HK-2 (cell line): Measurements from ENCODE around the gene XYLT1.

ENCODE experiments used
- DNase-seq: peaks from one replicate; pipeline ENCODE4 v3.0.0-alpha.2; 2018; ENCODE audit not compliant: unreplicated experiment

The XYLT1 gene

DNA sequence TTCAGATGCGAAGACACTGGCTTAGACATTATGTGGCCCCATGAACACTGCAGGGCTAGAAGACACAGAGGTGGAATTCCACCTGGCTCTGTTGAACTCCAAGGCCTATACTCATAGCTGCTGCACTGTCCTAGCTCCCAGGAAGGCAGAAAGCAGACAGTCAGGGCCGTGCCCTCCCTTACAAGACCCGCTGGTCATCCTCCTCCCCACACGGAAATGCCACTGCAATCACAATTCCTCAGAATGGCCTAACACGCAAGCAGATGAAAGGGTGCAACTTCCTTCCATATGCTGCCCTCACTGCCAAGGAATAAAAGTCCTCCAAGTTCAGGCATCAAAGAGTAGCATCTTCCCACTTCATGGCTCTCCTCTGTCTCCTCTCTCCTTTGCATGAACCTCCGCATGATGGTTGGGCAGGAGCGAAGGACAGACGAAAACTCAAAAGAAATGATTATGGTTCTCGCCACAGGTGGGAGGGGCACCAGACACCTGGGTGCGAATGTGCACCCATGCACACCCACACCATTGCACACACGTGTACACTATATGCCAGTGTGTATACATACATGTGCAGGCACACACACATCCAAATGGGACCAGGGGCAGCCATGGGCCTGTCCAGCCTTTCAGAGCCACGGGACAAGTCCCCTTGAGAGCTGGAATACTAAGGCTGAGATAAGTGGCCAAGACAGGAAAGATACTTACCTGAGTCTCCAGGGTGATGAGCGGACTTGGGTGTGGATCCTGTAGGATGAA is 113.3 kb downstream of the XYLT1 start:
- DNase-seq: no peak

DNA sequence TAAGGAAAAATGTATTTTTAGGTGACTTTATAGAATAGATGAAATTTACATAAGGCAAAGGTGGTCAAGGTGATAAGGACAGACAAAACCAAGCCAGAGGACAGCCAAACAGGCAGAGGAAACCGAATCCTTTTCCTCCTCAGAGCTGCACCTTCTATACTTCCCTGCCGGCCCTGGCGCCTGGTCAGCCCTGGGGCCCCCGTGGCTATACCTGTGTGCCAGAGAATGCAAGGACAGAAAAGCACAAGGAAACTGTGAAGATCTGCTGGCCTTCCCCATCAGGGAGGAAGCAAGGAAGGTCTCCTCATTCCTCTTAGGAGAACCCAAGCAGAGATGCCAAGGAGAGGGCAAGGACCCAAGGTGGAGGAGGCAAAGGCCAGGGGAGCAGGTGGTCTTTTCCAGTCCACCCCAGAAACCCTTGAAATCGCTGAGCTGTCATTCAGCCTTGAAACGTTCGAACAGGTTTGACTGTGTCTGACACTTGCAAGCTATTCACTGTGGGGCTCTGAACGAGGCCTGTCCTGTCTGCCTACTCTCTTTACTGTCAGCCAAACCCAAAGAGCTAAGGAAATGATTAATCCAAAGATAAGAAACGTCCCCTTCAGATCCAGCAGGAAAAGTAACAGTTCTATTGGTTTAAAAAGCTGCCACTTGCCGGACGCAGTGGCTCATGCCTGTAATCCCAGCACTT is 114.4 kb downstream of the XYLT1 start:
- DNase-seq: no peak

DNA sequence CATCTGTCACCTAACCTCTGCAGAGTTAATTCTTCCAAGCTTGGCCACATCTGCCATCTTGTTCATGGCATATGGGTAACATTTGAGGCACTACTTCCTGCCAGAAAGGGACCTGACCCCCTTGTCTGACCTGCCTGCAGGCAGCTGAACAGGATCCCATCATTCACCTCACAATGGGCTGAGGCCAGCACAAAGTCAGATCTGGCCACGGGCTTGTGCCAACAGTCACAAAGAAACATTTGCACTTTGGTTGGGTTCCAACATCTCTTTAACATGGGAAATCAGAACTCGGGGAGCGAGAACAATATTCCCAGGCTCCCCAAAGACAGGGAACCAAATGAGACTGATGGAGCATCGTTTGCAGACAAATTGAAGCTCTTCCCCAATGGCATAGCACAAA is 116.1 kb downstream of the XYLT1 start:
- DNase-seq: no peak

DNA sequence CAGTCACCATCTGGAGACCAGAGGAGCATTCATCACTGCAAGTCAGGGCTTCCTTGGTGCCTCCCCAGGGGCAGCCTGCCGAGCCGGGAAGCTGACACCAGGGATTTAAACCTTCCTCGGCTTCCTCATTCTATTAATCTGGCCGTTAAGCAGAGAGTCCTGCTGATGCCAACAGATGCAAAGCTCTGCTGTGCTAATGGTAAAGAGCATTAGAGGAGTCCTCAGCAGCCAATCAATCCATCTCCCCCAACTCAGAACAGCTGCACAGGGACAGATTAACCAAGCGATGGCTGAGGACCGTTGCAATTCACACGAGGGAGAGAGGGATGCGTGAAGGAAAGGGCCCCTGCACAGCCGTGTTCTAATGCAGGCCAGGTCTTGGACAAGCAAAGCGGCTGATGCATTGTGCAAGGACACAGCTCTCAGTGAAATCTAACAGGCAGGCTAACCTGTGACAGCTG is 116.6 kb downstream of the XYLT1 start:
- DNase-seq: no peak

DNA sequence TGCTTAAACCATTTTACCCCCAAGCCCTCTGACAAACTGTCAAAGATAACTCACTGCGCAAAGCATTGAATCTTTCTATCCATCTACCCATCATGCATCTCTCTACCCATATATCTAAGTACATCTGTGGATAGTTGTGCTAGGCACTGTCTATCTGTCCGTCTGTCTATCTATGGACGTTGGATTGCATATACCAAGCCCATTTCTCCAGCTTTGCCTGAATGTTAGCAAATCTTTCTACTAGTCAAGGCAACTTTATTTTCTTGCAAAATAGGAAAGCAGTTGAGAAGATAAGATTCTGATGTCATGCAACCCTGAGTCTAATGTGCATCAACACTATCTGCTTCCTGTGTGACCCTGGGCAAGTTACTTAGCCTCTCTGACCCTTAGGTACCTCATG is 117.2 kb downstream of the XYLT1 start:
- no peak for DNase-seq

DNA sequence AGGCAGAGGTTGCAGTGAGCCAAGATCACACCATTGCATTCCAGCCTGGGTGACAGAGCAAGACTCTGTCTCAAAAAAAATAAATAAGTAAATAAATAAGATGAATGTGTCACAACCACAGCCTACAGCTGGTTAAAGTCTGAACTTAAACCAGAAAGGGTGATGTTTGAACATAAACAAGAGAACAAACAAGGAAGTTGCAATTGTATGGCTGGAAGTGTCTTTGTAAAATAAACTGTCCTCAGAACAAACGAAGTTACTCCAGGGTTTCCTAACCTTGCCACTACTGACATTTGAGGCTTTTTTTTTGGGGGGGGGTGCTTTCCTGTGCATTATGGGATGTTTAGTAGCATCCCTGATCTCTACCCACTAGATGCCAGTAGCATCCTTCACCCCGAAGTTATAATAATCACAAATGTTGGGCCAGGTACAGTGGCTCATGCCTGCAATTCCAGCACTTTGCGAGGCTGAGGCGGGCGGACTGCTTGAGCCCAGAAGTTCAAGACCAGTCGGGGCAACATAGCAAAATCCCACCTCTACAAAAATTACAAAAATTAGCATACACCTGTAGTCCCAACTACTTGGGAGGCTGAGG is 119.2 kb downstream of the XYLT1 start:
- no peak for DNase-seq

DNA sequence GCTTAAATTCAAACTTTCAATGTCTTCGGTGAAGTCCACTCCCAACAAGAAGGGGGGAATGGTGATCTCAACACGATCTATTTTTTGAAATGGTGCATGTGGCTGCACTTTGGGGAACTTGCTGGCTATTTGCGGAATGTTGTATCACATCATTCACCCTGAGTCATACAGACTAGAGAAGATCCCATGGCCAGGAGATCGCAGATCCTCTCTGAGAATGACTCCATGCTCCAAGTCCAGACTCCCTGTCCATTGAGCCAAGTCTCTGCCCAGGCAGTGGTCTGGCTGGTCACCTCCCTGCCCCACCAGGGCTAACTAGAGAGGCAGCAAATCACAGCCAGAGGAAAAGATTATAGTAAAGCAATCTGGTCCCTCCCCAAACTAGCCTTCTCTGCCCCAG is 120.6 kb downstream of the XYLT1 start:
- DNase-seq: no peak

DNA sequence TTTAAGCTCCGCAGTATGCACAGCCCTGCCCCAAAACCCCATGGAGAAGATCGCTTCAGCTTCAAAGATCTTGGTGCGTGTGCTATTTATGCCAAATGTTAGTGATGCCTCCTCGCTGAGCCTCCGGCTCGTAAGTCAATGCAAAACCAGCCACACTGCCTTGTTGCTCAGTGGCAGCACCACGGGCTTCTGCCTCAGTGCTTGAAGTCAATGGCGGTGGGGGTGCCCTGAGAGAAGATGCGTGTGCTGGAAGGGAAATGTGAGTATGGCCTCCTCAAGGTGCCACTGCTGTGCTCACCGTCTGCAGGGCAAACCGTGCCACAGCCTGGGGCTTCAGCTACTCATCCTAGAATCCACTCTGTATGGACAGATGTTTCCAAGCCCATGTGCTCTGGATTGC is 121.9 kb downstream of the XYLT1 start:
- DNase-seq: no peak

DNA sequence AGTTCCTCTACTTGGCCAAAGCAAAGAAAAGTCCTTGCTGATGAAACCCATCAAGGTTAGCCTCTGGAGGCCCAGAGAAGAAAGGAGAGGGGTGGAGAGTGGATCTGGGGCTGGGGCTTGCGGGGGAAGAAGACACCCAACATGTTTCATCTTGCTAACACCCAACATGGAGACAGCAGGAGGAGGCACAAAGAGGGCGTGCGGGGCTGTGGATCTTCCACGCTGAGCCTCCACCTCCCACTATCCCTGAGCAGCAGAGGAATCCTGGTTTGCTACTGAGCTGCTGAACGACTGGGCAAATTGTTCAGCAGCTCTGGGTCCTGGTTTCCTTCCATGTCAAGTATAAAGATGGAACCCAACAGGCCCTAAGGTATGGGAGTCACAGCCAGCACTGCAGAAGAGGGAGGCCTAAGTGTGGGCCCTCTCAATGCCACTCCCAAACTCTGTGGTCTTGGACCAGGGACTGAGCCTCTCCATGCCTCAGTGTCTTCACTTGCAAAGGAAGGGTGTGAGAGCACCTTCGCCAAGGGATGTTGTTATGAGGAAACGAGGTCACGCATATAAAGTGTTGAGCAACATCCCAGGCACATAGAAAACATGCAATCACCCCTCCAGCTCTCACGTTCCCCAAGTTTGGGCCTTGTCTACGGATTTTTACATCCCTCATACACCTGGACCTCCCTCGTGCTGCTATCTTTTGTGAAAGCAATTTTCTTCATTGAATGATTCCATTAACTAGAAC is 122.5 kb downstream of the XYLT1 start:
- DNase-seq: no peak

DNA sequence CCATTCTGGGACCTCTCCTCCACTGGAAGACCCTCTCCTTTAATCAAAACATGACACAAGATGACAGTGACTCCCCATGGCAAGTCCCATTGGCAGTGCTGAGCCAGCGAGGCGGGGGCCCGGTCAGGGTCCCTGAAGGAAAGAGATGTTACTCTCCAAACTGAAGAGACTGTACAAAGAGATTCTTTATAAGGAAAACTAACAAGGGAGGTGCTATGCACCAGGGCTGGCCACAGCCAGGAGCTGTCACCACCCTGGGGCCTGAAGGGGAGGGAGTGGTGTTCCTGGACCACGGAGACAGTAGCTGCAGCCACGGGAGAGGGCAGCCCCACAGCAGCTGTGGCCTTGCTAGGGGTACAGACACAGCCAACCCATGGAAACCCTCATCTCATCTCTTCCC is 123.1 kb downstream of the XYLT1 start:
- no peak for DNase-seq

DNA sequence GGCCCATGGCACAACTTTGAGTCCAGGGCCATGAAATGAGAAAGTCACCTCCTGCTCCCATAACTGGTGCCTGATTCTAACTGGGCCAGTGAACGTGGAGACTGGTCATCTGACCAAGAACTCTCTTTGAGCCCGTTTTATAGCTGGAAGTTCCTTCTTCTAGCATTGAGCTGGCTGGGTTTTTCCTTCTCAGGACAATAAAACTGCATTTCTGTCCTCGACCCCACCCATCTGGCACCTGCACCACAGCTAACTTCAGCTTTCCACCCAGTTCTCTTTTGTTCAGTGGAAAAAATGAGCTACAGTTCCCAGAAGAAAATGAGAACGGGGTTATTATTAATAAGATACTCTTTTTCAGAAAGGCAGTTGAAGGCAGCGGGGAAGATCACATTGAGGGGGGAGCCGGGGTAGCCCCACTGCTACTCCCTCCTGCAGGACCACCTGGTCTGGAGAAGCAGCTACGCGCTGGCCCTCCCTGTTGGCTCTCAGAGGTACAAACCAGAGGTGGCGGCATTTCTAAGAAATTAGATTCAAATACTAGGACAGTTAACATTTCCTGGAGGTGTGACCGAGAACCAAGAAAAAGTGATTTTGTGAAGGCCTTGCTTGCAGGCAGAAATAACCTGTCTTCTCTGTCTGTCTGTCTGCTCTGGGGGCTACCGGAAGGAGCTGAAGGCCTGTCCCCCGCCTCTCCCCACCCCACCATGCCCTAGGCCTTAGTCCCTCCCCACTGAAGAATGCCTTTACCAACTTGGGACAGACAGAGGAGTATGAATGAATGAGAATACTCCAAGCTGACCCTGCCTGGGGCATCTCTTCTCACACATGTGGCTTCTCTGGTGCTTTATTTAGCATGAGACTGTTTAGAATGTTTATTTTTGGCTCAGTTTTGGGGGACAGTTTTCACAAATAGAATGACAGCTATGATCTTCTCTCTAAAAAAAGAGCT is 123.9 kb downstream of the XYLT1 start:
- DNase-seq: no peak

DNA sequence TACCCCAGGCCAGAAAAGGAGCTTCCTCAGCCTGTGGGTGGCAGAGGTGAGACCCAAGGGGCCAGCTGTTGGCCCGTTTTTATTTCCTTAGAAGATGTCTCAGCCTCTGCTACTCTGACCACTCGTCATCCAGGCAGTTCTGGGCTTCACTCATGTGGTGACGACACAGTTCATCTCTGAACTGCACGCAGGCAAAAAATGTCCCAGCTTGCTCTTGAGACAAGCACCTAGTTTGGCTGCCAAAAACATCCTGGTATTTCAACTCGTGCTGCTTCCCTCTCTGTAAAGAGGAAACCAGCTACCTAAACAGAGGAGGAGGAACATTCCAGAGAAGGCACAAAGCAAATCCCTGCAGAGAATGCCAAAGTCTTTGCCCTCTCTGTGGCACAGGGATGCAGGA is 125.7 kb downstream of the XYLT1 start:
- DNase-seq: no peak

DNA sequence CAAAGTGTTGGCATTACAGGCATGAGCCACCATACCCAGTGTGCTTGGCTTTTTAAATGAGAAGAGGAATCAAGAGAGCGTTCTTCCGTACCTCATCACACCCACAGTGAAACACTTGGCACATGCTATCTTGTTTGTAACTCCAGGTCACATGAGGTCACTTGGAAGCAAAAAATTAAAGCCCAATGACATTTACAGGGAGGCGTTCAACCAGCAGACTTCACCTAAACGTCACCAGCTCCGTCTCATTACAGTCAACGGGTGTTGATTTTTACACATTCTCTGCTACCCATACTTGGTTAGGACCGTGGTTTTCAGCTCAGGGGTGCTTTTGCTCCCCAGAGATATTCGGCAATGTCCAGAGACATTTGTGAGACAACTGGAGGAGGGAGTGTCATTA is 127.0 kb downstream of the XYLT1 start:
- DNase-seq: no peak

DNA sequence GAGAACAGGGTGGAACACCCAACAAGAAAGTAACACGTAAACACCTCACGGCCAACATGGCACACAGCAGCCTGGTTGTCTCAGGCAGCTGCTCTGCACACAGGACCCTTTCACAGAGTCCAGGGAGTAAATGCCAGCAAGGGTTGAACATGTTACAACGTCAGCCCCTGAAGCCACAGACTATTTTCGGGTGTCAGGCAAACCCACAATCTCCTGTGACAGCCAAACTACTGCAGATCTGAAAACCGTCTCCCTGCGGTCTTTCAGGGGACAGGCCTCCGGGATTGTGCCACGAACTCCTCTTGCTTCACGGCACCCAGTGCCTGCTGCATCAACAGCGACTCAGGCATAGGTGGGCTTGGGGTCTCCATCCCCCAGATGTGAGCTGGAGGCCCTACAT is 127.7 kb downstream of the XYLT1 start:
- DNase-seq: no peak

DNA sequence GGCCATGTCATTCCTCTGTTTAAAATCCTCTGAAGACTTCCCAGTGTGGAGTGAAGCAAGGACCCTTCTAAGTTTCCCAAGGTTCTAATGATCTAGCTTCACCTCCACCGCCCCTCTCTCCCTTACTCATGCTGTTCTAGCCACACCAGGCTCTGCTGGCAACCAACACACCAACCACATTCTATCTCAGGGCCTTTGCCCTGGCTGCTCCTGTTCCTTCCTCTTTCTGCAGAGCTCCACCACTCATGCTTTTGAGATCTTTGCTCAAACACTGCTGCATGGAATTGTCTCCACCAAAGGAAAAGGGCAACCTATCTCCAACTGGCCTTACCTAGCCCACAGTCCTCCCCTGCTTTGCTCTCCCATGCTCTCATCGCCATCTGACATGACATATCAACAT is 128.7 kb downstream of the XYLT1 start:
- no peak for DNase-seq

DNA sequence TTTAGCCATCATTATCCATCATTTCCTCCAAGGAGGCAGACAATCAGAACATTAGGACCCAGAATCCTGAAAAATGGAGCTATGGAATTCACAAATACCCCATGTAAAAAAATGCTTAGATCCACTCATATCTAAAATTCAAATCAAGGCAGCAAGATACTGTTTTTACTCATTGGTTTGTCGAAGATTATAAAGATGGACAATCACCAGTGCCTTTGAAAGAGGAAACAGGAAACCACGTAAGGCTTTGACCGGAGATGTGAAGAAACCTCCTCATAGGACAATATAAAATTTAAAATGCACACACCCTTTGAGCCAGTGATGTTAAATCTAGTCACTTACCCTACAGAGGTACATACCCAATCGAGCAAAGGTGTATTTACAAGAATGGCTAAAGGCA is 130.0 kb downstream of the XYLT1 start:
- DNase-seq: no peak

DNA sequence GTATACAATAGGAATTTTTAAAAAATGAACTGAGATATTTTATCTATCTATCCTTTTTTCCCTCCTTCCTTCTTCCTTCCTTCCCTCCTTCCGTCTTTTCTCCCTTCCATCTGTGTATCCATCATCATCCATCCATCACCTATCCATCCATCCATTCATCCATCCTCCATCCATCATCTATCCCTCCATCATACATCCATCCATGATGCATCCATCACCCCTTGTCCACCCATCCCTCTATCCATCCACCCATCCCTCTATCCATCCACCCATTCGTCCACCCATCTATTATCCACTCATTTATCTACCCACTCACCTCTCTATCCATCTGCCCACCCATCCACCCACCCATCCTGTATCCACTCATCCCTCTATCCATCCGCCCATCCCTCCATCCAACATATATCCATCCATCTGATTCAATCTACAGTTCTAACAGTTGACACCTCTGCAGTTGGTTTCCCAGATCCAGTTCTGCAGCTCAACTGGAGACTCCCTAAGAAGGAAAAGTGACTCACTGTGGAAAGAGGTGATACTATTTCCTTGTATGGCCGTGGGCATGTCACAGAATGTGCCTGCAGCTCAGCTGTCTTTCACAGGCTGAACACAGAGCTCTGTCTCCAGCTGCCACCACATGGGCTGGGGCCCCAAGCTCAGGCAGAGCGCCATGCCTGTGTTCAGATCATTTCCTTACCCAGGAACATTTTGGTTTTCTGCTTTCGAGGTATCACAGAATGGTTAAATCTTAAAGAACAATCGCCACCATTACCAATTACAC is 130.8 kb downstream of the XYLT1 start:
- DNase-seq: no peak

DNA sequence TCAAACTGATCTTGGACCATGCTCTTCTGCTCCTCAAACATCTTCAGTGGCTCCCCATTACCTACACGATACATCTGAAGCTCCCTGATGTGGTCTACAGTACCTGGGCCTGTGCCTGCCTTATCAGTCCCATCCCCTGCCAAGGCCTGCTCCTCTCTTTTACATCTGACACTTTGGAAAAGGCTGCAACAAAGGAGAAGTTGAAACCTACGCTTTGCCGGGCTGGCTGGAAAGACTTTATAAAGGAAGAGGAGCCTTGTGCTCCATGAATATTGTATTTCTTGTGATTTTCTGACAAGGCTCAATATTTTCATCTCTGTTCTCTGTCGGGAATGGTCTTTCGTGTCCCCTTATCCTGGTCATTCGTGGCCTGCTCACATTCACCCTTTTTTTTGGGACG is 132.5 kb downstream of the XYLT1 start:
- no peak for DNase-seq

DNA sequence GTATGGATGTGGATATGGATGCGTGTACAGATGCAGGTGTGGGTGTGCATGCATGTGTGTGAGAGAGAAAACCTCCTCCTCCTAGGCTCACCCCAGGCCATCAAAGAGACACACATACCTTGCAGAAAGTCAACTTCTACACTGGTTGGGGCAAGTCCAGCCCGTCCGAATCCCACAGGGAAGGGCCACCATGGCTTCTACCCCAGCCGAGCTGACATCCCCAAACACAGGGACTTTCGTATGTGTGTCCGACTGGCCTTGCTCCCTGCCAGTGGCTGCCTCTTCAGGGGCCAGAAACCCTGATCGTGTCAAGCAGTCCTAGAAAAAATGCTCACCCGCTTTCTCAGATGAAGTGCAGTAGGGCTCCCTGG is 134.2 kb downstream of the XYLT1 start:
- DNase-seq: no peak

DNA sequence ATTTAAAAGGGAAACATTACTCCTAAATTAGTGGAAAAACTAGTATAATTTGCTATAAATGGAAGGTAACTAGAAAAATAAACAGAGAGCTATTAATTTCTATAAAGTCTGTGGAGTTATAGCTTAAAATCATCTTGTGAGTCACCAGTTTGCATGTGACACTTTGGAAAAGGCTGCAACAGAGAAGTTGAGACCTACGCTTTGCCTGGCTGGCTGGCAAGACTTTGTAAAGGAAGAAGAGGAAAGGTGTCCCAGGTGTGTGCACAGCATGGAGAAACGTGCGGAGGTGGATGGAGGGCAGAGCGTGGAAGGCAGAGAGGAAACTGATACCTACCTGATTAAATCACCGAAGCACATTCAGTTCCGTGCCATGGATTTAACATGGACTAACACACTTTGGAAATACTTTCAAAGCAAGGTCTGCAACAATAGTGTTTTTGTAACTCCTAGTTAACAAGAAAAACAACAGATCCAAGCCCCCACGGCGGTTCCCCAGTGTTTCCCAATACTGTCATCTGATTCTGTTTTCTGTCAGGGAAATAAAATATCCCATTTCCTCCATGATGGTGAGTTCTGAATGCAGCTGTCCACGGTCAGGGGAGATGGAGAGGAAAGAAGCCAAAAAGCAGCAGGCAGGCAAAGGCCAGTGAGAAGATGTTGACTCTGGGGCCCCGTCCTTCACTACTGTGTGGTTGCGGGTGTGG is 134.8 kb downstream of the XYLT1 start:
- no peak for DNase-seq
